Measurements from ENCODE around the gene NFAM1. TPM values are rescaled to one million over a fixed set of nuclear protein-coding genes. Genes with fewer than 3 reads are reported as not detected.

The NFAM1 gene
- total and polyA plus RNA-seq, 7 donors: 0.08 to 1.1 (median 0.30) TPM

DNA sequence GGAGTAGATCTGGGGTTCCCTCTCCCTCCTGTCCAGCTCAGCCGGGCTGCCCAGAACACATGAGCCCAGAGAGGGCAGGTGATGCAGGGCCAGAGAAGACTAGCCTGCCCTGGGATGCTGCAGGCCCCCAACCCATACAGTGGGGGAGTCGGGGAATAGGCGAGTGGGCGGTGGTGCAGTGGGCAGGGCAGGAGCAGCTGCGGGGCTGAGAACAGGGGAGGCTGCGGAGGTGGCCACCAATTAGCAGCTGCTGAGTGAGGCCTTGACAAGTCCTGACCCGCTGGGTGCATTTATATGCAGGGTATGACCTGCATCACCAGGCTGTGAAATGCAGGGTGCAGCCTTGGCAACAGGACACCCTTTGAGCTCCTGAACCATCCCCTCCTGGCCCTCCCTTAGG is 43.1 kb downstream of the NFAM1 start:
- H3K27ac ChIP-seq: no peak overlapping the region
- ATAC-seq (no peak), DNase-seq (no peak)
- H3K36me3 ChIP-seq (ENCODE audit: insufficient read depth in 1 of 2, low read depth in 1 of 2): no peaks in the 10 kb centered on the region
- H3K9me3 ChIP-seq: no peaks in the 10 kb centered on the region
- intact Hi-C loops (cut with DNase I): no loop called here
- 74 to 90% (median 78%) methylated on average over 7 of the region's 7 CpGs for WGBS, 3 donors
- TF ChIP-seq, protein P1, sequence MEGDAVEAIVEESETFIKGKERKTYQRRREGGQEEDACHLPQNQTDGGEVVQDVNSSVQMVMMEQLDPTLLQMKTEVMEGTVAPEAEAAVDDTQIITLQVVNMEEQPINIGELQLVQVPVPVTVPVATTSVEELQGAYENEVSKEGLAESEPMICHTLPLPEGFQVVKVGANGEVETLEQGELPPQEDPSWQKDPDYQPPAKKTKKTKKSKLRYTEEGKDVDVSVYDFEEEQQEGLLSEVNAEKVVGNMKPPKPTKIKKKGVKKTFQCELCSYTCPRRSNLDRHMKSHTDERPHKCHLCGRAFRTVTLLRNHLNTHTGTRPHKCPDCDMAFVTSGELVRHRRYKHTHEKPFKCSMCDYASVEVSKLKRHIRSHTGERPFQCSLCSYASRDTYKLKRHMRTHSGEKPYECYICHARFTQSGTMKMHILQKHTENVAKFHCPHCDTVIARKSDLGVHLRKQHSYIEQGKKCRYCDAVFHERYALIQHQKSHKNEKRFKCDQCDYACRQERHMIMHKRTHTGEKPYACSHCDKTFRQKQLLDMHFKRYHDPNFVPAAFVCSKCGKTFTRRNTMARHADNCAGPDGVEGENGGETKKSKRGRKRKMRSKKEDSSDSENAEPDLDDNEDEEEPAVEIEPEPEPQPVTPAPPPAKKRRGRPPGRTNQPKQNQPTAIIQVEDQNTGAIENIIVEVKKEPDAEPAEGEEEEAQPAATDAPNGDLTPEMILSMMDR (IDR thresholded peaks at IDR 0.05): no peak
- peaks cover 0 to 5% (median 0%) of the 10 kb centered on the region in 3 donors for H3K27me3 ChIP-seq (ENCODE audit: insufficient read depth in 3 of 3, low read length in 2 of 3)
- no peak overlapping the region for H3K4me3 ChIP-seq
- no peaks in the 10 kb centered on the region for H3K4me1 ChIP-seq

DNA sequence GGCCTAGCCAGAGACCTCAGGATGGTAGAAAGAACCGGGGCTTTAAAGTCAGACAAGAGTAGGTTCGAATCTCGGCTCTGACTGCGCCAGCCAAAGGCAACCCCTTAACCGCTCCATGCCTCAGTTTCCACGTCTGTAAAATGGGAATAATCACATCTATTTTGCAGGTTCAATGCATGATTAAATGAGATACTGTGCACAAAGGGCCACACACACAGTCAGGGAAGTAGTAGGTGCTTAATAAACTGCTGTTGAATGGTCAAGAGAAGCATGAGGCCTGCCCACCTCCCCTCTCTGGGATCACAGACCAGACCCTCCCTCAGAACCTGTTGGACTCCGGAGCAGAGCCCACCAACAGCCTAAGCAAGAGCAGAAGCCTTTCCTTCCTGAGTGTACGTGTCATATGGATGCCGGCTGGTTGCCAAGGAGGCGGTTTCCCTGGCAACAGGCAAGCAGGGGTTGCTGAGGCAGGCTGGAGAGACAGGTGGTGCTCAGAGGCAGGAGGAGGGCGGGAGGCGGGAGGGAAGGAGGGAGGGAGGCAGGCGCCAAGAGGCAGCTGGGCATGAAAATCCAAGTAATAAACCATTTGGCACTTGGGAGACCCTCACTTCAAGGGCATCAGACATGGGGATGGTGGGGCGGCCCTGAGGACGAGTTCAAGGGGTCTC is 43.9 kb downstream of the NFAM1 start:
- Histone ChIP-seq H3K4me1 (no peaks in the 10 kb centered on the region), H3K4me3 (no peak overlapping the region), H3K9me3 (no peaks in the 10 kb centered on the region), H3K27ac (no peak overlapping the region), H3K27me3 (ENCODE audit: insufficient read depth in 3 of 3, low read length in 2 of 3) (peaks cover 0 to 5% (median 0%) of the 10 kb centered on the region in 3 donors), H3K36me3 (ENCODE audit: insufficient read depth in 1 of 2, low read depth in 1 of 2) (no peaks in the 10 kb centered on the region)
- intact Hi-C loops (cut with DNase I): no loop called here
- ATAC-seq (no peak), DNase-seq (no peak)
- 64 to 68% (median 65%) methylated on average over 15 of the region's 15 CpGs for WGBS, 3 donors
- TF ChIP-seq, protein P1 (IDR thresholded peaks at IDR 0.05): no peak

DNA sequence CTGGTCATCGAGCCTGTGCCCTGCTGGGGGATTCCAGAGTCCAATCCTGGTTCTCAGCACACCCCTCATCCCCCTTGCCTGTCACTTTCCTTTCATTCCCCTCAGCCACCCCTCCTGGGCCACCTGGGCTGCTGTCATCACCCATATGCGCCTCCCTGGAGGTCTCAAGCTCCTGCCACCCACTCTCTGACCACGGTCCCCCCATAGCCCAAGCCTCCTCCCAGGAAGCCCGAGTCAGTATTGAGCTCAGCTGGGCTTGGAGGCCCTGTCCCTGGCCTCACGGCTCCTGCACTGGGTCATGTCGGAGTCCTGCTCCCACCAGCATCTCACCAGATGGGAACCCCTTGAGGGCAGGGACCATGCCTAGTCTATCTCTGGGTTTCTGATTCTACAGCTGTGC is 44.6 kb downstream of the NFAM1 start:
- no peak for ATAC-seq
- no peaks in the 10 kb centered on the region for H3K4me1 ChIP-seq
- H3K36me3 ChIP-seq (ENCODE audit: insufficient read depth in 1 of 2, low read depth in 1 of 2): no peaks in the 10 kb centered on the region
- H3K9me3 ChIP-seq: no peaks in the 10 kb centered on the region
- peaks cover 0 to 5% (median 0%) of the 10 kb centered on the region in 3 donors for H3K27me3 ChIP-seq (ENCODE audit: insufficient read depth in 3 of 3, low read length in 2 of 3)
- DNase-seq: no peak
- intact Hi-C loops (cut with DNase I): no loop called here
- H3K4me3 ChIP-seq: no peak overlapping the region
- WGBS, 3 donors: 77 to 87% (median 86%) methylated on average over 6 of the region's 6 CpGs
- TF ChIP-seq, protein P1 (IDR thresholded peaks at IDR 0.05): no peak
- H3K27ac ChIP-seq: no peak overlapping the region

DNA sequence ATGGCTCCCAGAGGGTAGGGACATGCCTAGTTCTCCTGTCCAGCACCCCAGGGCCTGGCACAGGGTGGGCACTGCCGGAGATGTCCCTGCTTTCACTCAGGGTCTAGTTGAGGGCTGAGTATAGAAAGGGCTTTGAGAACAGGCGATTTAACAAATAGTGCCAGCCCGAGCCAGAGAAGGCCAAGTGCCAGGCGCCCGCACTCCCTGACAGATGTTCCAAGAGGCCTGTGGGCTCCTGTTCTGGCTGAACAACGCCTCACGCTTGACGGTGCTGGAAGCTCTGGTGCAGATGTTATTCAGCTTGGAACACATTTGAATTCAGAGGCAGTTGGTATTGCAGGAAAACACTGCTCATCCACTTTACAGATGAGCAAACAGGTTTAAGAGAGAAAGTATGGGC is 46.5 kb downstream of the NFAM1 start:
- WGBS, 3 donors: 49 to 72% (median 61%) methylated on average over 8 of the region's 8 CpGs
- no peak for DNase-seq

More for the DNA sequence above, 46.5 kb downstream of the NFAM1 start:
- ATAC-seq: no peak
- Histone ChIP-seq H3K4me3 (no peak overlapping the region), H3K27ac (no peak overlapping the region), H3K36me3 (ENCODE audit: insufficient read depth in 1 of 2, low read depth in 1 of 2) (no peaks in the 10 kb centered on the region), H3K4me1 (no peaks in the 10 kb centered on the region), H3K9me3 (no peaks in the 10 kb centered on the region), H3K27me3 (ENCODE audit: insufficient read depth in 3 of 3, low read length in 2 of 3) (peaks cover 0 to 5% (median 0%) of the 10 kb centered on the region in 3 donors)
- intact Hi-C loops (cut with DNase I): no loop called here
- TF ChIP-seq, protein P1 (IDR thresholded peaks at IDR 0.05): no peak
